HG03103 (cell line): Measurements from ENCODE around the gene MEAK7.

Experiments used
- ATAC-seq: cut with Tn5 transposase; IDR thresholded peaks from one replicate; pipeline ENCODE4 v1.9.1; 2021; ENCODE audit warnings: low read depth; ENCODE audit not compliant: unreplicated experiment

MEAK7 gene

GRCh38 chr16:84504420-84505248 lies at the start of gene MEAK7:
MEAK7 (minus strand) TSS chr16:84504659; CDS start chr16:84498086, 6,573 bp downstream.
- ATAC-seq, result peak; percentile 87

GRCh38 chr16:84553873-84554399 lies 49.5 kb upstream of the MEAK7 start:
- ATAC-seq, result no peak

GRCh38 chr16:84552135-84552534 lies 47.7 kb upstream of the MEAK7 start:
- ATAC-seq, result no peak

GRCh38 chr16:84550096-84550495 lies 45.6 kb upstream of the MEAK7 start:
- no peak for ATAC-seq

GRCh38 chr16:84548971-84549844 lies 44.7 kb upstream of the MEAK7 start:
- no peak for ATAC-seq

GRCh38 chr16:84548508-84548907 lies 44.0 kb upstream of the MEAK7 start:
- no peak for ATAC-seq

- no peak for ATAC-seq
These were observed 43.1 kb upstream of the MEAK7 start for GRCh38 chr16:84547546-84548061.

- ATAC-seq, result no peak
These were observed 42.4 kb upstream of the MEAK7 start for GRCh38 chr16:84546669-84547545.

- ATAC-seq, result no peak
These were observed 40.8 kb upstream of the MEAK7 start for GRCh38 chr16:84545114-84545737.

- no peak for ATAC-seq
These were observed 39.7 kb upstream of the MEAK7 start for GRCh38 chr16:84544031-84544773.

GRCh38 chr16:84543253-84543652 lies 38.8 kb upstream of the MEAK7 start:
- ATAC-seq, result no peak

- ATAC-seq, result no peak
These were observed 37.7 kb upstream of the MEAK7 start for GRCh38 chr16:84541999-84542817.

- ATAC-seq, result no peak
These were observed 35.7 kb upstream of the MEAK7 start for GRCh38 chr16:84540194-84540593.

GRCh38 chr16:84538222-84538840 lies 33.9 kb upstream of the MEAK7 start:
- no peak for ATAC-seq

- no peak for ATAC-seq
These were observed 33.2 kb upstream of the MEAK7 start for GRCh38 chr16:84537491-84538151.

GRCh38 chr16:84535851-84536250 lies 31.4 kb upstream of the MEAK7 start:
- no peak for ATAC-seq

- ATAC-seq, result no peak
These were observed 30.9 kb upstream of the MEAK7 start for GRCh38 chr16:84535408-84535807.
